Measurements from ENCODE around the gene PHACTR3. TPM values are rescaled to one million over a fixed set of nuclear protein-coding genes. Genes with fewer than 3 reads are reported as not detected.

Gene PHACTR3
- total RNA-seq, 6 donors from 2014 or later: 5.5 to 30.8 (median 11.4) TPM

DNA sequence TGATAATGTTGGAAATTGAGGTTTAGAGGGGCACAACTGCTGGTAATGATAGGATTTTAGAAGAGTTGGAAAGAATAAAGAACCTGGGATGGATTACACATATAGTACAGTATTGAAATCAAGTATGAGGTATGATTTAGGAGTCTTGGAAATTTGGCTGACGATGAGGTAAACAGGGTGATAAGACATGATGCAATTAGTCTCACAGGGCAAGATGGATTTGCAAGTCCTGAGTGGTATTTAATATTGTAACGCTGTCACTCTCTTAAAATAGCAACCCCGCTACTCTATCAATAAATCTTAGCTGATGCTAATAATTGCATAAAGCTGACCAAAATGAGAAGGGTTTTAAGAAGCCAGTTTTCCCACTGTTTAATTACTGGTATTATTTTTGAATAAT, 258.7 kb downstream of the PHACTR3 start:
- H3K4me1 ChIP-seq: no peaks in the 10 kb centered on the region
- DNase-seq (no peak), ATAC-seq (ENCODE audit: low FRiP score in 2 of 2) (no peak)
- no peak overlapping the region for H3K4me3 ChIP-seq
- H3K27me3 ChIP-seq: no peaks in the 10 kb centered on the region
- TF ChIP-seq EP300 (IDR thresholded peaks at IDR 0.05) (no peak), POLR2A (IDR thresholded peaks at IDR 0.05) (no peak), POLR2AphosphoS5 (IDR thresholded peaks at IDR 0.05) (no peak)
- TF ChIP-seq, protein P1, sequence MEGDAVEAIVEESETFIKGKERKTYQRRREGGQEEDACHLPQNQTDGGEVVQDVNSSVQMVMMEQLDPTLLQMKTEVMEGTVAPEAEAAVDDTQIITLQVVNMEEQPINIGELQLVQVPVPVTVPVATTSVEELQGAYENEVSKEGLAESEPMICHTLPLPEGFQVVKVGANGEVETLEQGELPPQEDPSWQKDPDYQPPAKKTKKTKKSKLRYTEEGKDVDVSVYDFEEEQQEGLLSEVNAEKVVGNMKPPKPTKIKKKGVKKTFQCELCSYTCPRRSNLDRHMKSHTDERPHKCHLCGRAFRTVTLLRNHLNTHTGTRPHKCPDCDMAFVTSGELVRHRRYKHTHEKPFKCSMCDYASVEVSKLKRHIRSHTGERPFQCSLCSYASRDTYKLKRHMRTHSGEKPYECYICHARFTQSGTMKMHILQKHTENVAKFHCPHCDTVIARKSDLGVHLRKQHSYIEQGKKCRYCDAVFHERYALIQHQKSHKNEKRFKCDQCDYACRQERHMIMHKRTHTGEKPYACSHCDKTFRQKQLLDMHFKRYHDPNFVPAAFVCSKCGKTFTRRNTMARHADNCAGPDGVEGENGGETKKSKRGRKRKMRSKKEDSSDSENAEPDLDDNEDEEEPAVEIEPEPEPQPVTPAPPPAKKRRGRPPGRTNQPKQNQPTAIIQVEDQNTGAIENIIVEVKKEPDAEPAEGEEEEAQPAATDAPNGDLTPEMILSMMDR (IDR thresholded peaks at IDR 0.05): no peak
- no peaks in the 10 kb centered on the region for H3K36me3 ChIP-seq
- no peaks in the 10 kb centered on the region for H3K9me3 ChIP-seq
- no peak overlapping the region for H3K27ac ChIP-seq
- 84 to 89% methylated on average over 3 of the region's 3 CpGs for WGBS, 2 donors

DNA sequence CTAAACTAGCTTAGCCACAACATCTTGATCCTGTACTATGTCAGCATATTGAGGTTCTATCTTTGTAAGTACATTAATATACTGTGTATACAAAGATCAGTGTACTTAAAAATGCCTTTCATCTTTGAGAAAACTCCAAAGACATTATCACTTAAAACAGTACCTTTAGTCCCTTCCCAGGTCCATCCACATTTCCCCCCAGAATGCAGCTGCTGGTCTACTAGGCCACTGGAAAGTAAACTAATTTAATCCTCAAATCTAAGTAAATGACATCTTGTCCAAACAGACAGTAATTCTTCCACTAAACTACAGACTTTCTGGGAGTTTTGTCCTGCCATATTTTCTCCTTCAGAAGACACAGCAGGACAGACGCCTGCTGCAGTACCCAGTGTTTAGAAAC, 260.4 kb downstream of the PHACTR3 start:
- Histone ChIP-seq H3K36me3 (no peaks in the 10 kb centered on the region), H3K9me3 (no peaks in the 10 kb centered on the region), H3K27me3 (no peaks in the 10 kb centered on the region), H3K27ac (no peak overlapping the region), H3K4me3 (no peak overlapping the region), H3K4me1 (no peaks in the 10 kb centered on the region)
- TF ChIP-seq, protein P1 (IDR thresholded peaks at IDR 0.05): no peak
- TF ChIP-seq EP300 (IDR thresholded peaks at IDR 0.05): no peak
- no peak for TF ChIP-seq POLR2A (IDR thresholded peaks at IDR 0.05)
- no peak for TF ChIP-seq POLR2AphosphoS5 (IDR thresholded peaks at IDR 0.05)
- ATAC-seq (ENCODE audit: low FRiP score in 2 of 2): no peak
- DNase-seq: no peak
- 94 to 96% methylated on average over 1 of the region's 1 CpG for WGBS, 2 donors

DNA sequence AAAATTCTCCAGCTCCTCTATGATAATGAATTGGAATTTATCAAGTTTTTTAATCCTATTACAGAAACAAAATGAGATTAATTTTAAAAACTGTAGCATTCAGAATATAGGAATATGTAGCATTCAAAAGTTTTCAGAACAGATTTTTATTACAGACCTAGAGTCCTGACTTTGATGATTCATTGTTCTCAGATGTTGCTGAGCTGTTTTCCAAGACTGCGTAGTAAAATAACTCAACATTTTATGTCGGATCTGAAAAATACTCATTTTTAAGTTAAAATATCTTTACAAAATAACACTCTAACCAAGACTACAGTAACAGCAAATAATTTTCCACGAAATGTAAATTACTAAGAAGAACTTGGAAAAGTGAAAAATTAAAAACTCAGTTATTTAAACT, 262.0 kb downstream of the PHACTR3 start:
- 91% methylated on average over 3 of the region's 3 CpGs for WGBS, 2 donors
- H3K27ac ChIP-seq: no peak overlapping the region
- no peak overlapping the region for H3K4me3 ChIP-seq
- DNase-seq: no peak
- no peaks in the 10 kb centered on the region for H3K27me3 ChIP-seq
- H3K9me3 ChIP-seq: no peaks in the 10 kb centered on the region
- TF ChIP-seq POLR2A (IDR thresholded peaks at IDR 0.05) (no peak), POLR2AphosphoS5 (IDR thresholded peaks at IDR 0.05) (no peak), EP300 (IDR thresholded peaks at IDR 0.05) (no peak)
- TF ChIP-seq, protein P1 (IDR thresholded peaks at IDR 0.05): no peak
- ATAC-seq (ENCODE audit: low FRiP score in 2 of 2): no peak
- no peaks in the 10 kb centered on the region for H3K36me3 ChIP-seq
- H3K4me1 ChIP-seq: no peaks in the 10 kb centered on the region

DNA sequence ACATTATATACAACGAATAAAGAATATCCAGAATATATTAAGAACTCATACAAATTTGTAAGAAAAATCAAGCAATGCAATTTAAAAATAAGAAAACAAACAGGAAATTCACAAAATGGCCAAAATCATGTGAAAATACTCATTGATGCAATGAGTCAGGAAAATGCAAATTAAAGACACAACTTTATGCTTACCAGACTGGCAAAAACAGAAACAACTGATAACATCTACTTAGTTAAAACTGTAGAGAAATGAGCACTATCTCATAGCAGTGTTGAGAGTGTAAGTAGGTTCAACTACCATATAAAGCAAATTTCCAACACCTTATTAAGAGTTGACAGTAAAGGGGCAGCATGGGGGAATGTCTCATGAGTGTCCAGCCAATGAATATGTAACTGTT, 266.8 kb downstream of the PHACTR3 start:
- Histone ChIP-seq H3K36me3 (no peaks in the 10 kb centered on the region), H3K27ac (no peak overlapping the region), H3K4me1 (no peaks in the 10 kb centered on the region), H3K4me3 (no peak overlapping the region), H3K27me3 (no peaks in the 10 kb centered on the region), H3K9me3 (no peaks in the 10 kb centered on the region)
- ATAC-seq (ENCODE audit: low FRiP score in 2 of 2) (no peak), DNase-seq (no peak)
- TF ChIP-seq POLR2A (IDR thresholded peaks at IDR 0.05): no peak
- TF ChIP-seq POLR2AphosphoS5 (IDR thresholded peaks at IDR 0.05): no peak
- TF ChIP-seq, protein P1 (IDR thresholded peaks at IDR 0.05): no peak
- 56 to 62% methylated on average over 1 of the region's 1 CpG for WGBS, 2 donors

DNA sequence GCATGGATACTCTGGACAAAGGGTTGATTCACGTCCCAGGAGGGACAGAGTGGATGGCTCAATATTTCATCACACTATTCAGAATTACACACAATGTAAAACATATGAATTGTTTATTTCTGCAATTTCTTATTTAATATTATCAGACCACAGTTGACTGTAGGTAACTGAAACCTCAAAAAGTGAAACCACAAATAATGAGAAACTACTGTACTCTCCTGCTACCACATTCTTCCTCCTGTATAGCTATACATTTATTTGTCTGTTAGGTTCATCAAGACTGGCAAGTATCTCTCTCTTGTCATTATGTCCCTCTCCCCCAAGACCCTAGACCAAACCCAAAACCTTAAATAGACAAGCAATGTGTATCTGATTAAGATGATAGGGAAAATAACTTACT, 269.1 kb downstream of the PHACTR3 start:
- Histone ChIP-seq H3K36me3 (no peaks in the 10 kb centered on the region), H3K4me1 (no peaks in the 10 kb centered on the region), H3K27me3 (no peaks in the 10 kb centered on the region), H3K27ac (no peak overlapping the region), H3K9me3 (no peaks in the 10 kb centered on the region), H3K4me3 (no peak overlapping the region)
- ATAC-seq (ENCODE audit: low FRiP score in 2 of 2) (no peak), DNase-seq (no peak)
- WGBS, 2 donors: 78 to 91% methylated on average over 1 of the region's 1 CpG
- TF ChIP-seq, protein P1 (IDR thresholded peaks at IDR 0.05): no peak
- TF ChIP-seq POLR2A (IDR thresholded peaks at IDR 0.05) (no peak), EP300 (IDR thresholded peaks at IDR 0.05) (no peak), POLR2AphosphoS5 (IDR thresholded peaks at IDR 0.05) (no peak)
